GM23338 (cell line): ENCODE measurements around the gene TUBA8. TPM values are rescaled to one million over a fixed set of nuclear protein-coding genes. Genes with fewer than 3 reads are reported as not detected.

Experiments used
- ATAC-seq: fragments of 200-7000 bp; cut with Tn5 transposase; 3 replicates; pipeline ENCODE4 v1.9.1; 2020
- DNase-seq: peaks from one replicate; pipeline ENCODE4 v3.0.0-alpha.2; 2015; ENCODE audit warnings: low spot score
- H2AFZ ChIP-seq: fragments of 200-600 bp; sonication (generic); 2 replicates; pipeline ENCODE4 v1.8.0; 2016; ENCODE audit warnings: antibody characterized with exemption, mild to moderate bottlenecking, moderate library complexity
- H3F3A ChIP-seq: fragments of 200-600 bp; sonication (generic); replicated peaks from 2 replicates; pipeline ENCODE4 v1.8.0; 2017; ENCODE audit warnings: antibody characterized with exemption, mixed run types, low read depth
- H3K27ac ChIP-seq: fragments of 200-600 bp; sonication (generic); 2 replicates; pipeline ENCODE4 v1.6.1; 2016; ENCODE audit warnings: low read depth
- H3K27me3 ChIP-seq: fragments of 200-600 bp; sonication (generic); 2 replicates; pipeline ENCODE4 v1.8.0; 2016; ENCODE audit warnings: mild to moderate bottlenecking, mixed run types, moderate library complexity; ENCODE audit not compliant: insufficient read depth
- H3K36me3 ChIP-seq: fragments of 200-600 bp; sonication (generic); 2 replicates; pipeline ENCODE4 v1.8.0; 2016; ENCODE audit warnings: mild to moderate bottlenecking; ENCODE audit not compliant: insufficient read depth
- H3K4me1 ChIP-seq: fragments of 200-600 bp; sonication (generic); 2 replicates; pipeline ENCODE4 v1.8.0; 2016; ENCODE audit warnings: mild to moderate bottlenecking, moderate library complexity; ENCODE audit not compliant: insufficient read depth
- H3K4me2 ChIP-seq: fragments of 200-600 bp; sonication (generic); 2 replicates; pipeline ENCODE4 v1.7.1; 2017; ENCODE audit warnings: mixed run types
- H3K4me3 ChIP-seq: fragments of 200-600 bp; sonication (generic); 2 replicates; pipeline ENCODE4 v1.6.1; 2016; ENCODE audit warnings: mixed run types
- H3K79me2 ChIP-seq: fragments of 200-600 bp; sonication (generic); replicated peaks from 2 replicates; pipeline ENCODE4 v1.8.0; 2017; ENCODE audit warnings: mild to moderate bottlenecking; ENCODE audit not compliant: insufficient read depth
- H3K9me2 ChIP-seq: fragments of 200-600 bp; sonication (generic); 2 replicates; pipeline ENCODE4 v1.8.0; 2017; ENCODE audit not compliant: insufficient read depth
- H4K20me1 ChIP-seq: fragments of 200-600 bp; sonication (generic); replicated peaks from 2 replicates; pipeline ENCODE4 v1.8.0; 2017; ENCODE audit warnings: mild to moderate bottlenecking; ENCODE audit not compliant: insufficient read depth
- H3K27ac Mint-ChIP-seq: 2 replicates; pipeline ENCODE4 v1.8.0; 2020; ENCODE audit warnings: inconsistent platforms, mild to moderate bottlenecking, moderate library complexity, mixed read lengths
- H3K27me3 Mint-ChIP-seq: 3 replicates; pipeline ENCODE4 v1.8.0; 2022; ENCODE audit warnings: low read depth, mild to moderate bottlenecking, moderate library complexity, mixed read lengths, inconsistent platforms; ENCODE audit not compliant: insufficient read depth, poor library complexity
- H3K36me3 Mint-ChIP-seq: 3 replicates; pipeline ENCODE4 v1.8.0; 2021; ENCODE audit warnings: low read depth, mild to moderate bottlenecking, inconsistent platforms, moderate library complexity, mixed read lengths
- H3K4me1 Mint-ChIP-seq: 3 replicates; pipeline ENCODE4 v1.8.0; 2020; ENCODE audit warnings: mild to moderate bottlenecking, inconsistent platforms, mixed read lengths
- H3K4me3 Mint-ChIP-seq: 3 replicates; pipeline ENCODE4 v1.8.0; 2021; ENCODE audit warnings: moderate library complexity, mild to moderate bottlenecking, inconsistent platforms, mixed read lengths
- H3K9me3 Mint-ChIP-seq: 3 replicates; pipeline ENCODE4 v1.8.0; 2020; ENCODE audit warnings: moderate library complexity, mild to moderate bottlenecking, inconsistent platforms, mixed read lengths
- CTCF ChIP-seq, 2 experiments: fragments of 200-600 bp in 1 of 2; sonication (generic) in 1 of 2; conservative IDR thresholded peaks; 2 replicates each; pipeline versions ENCODE4 v1.5.1 to v1.6.1; 2016 to 2017; ENCODE audit warnings: antibody characterized with exemption in 2 of 2, low read depth in 2 of 2, mild to moderate bottlenecking in 2 of 2, moderate library complexity in 1 of 2
- EZH2 ChIP-seq: fragments of 200-600 bp; sonication (generic); IDR thresholded peaks from one replicate; pipeline ENCODE4 v1.8.0; 2017; ENCODE audit warnings: antibody characterized with exemption, mild to moderate bottlenecking, low read depth; ENCODE audit not compliant: unreplicated experiment
- EZH2phosphoT487 ChIP-seq: fragments of 200-600 bp; sonication (generic); IDR thresholded peaks from one replicate; pipeline ENCODE4 v1.8.1; 2018; ENCODE audit warnings: antibody characterized with exemption; ENCODE audit not compliant: unreplicated experiment
- JUNB ChIP-seq: IDR thresholded peaks from one replicate; pipeline ENCODE4 v1.6.1; 2016; ENCODE audit warnings: antibody characterized with exemption; ENCODE audit not compliant: unreplicated experiment
- REST ChIP-seq: IDR thresholded peaks from one replicate; pipeline ENCODE4 v1.6.1; 2018; ENCODE audit warnings: antibody characterized with exemption; ENCODE audit not compliant: unreplicated experiment
- STAT1 ChIP-seq: IDR thresholded peaks from one replicate; pipeline ENCODE4 v1.6.1; 2016; ENCODE audit warnings: antibody characterized with exemption; ENCODE audit not compliant: unreplicated experiment
- ZNF114 ChIP-seq: fragments of 250-450 bp; sonication (Bioruptor Pico); IDR thresholded peaks from 2 replicates; pipeline ENCODE4 v1.5.0; 2020; ENCODE audit warnings: mild to moderate bottlenecking, moderate library complexity
- ZNF331 ChIP-seq: fragments of 250-450 bp; sonication (Bioruptor Pico); IDR thresholded peaks from 2 replicates; pipeline ENCODE4 v1.5.0; 2020; ENCODE audit warnings: low read depth, mild to moderate bottlenecking, moderate library complexity
- ZNF462 ChIP-seq: fragments of 250-450 bp; sonication (Bioruptor Pico); IDR thresholded peaks from 2 replicates; pipeline ENCODE4 v1.5.0; 2020; ENCODE audit warnings: mild to moderate bottlenecking, moderate library complexity
- polyA plus RNA-seq: library from polyadenylated mRNA; unstranded; fragments of >200 nt; fragmentation: Nextera tagmentation; extraction: Ambion mirVana; gene quantifications from 2 replicates; pipeline ENCODE4 v1.2.1, GENCODE V29; 2016
- total RNA-seq: library from RNA; depleted of rRNA; stranded (reverse); fragments of >200 nt; shearing (Covaris generic); gene quantifications from 2 replicates; pipeline ENCODE4 v1.2.3, GENCODE V29; 2014
- TF ChIP-seq, protein P1 (sequence below): IDR thresholded peaks from 2 replicates; pipeline ENCODE4 v1.6.1; 2016; ENCODE audit warnings: antibody characterized with exemption

The TUBA8 gene
- total and polyA plus RNA-seq, 2 experiments from 2014 or later, result 0.31 to 0.48 TPM

DNA sequence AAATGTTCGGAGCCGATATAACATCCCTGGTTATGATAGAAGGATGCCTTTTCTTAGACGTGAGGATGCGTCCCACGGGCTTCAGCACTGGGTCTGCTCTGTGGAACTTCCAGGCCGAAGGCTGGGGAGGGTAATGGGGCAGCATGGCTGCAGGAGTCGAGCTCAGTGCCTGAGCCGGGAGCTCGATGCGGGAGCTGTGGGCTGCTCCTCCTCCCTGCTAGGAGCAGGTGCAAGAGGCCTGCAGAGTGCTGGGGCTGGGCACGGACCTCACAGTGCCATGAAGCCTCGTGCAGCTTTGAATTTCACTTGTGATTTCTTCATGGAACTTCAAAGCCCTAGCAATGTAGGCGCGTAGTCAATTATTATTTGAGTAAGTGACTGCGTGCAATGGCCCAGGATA lies 6.0 kb downstream of the TUBA8 start:
- Mint-ChIP-seq H3K4me3 (no peak overlapping the region), H3K9me3 (no peaks in the 10 kb centered on the region), H3K4me1 (peaks cover 6% of the 10 kb centered on the region; the same call in 2 of the 3 replicates), H3K27ac (no peak overlapping the region), H3K27me3 (peaks cover 8% of the 10 kb centered on the region), H3K36me3 (no peaks in the 10 kb centered on the region)
- Histone ChIP-seq H3K4me2 (no peak overlapping the region), H3K4me3 (no peak overlapping the region), H3K36me3 (no peaks in the 10 kb centered on the region), H4K20me1 (no peaks in the 10 kb centered on the region), H3K27ac (no peak overlapping the region), H3K27me3 (peaks cover 10% of the 10 kb centered on the region), H3F3A (no peaks in the 10 kb centered on the region), H3K9me2 (no peaks in the 10 kb centered on the region), H3K79me2 (no peaks in the 10 kb centered on the region), H2AFZ (no peak overlapping the region), H3K4me1 (no peaks in the 10 kb centered on the region)
- TF ChIP-seq JUNB (no peak), ZNF331 (CRISPR knock-in tag) (no peak), STAT1 (no peak), ZNF462 (CRISPR knock-in tag) (no peak), EZH2 (no peak), CTCF (conservative IDR thresholded peaks at IDR 0.05; ENCODE audit: low read depth in 2 of 2) (no peak), REST (no peak), ZNF114 (CRISPR knock-in tag) (no peak), EZH2phosphoT487 (no peak)
- TF ChIP-seq, protein P1, sequence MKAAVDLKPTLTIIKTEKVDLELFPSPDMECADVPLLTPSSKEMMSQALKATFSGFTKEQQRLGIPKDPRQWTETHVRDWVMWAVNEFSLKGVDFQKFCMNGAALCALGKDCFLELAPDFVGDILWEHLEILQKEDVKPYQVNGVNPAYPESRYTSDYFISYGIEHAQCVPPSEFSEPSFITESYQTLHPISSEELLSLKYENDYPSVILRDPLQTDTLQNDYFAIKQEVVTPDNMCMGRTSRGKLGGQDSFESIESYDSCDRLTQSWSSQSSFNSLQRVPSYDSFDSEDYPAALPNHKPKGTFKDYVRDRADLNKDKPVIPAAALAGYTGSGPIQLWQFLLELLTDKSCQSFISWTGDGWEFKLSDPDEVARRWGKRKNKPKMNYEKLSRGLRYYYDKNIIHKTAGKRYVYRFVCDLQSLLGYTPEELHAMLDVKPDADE, result no peak
- no peak for DNase-seq
- ATAC-seq, result no peak
